KMS-11 (cell line): ENCODE results near the gene NUP188.

Source experiments
- H2AFZ ChIP-seq: fragments of 200-600 bp; sonication (generic); 2 replicates; pipeline ENCODE4 v1.6.1; 2016; ENCODE audit warnings: antibody characterized with exemption, mixed run types, low read depth
- H3K27ac ChIP-seq: fragments of 200-600 bp; sonication (generic); 2 replicates; pipeline ENCODE4 v1.6.1; 2016; ENCODE audit warnings: mild to moderate bottlenecking, mixed run types
- H3K27me3 ChIP-seq: fragments of 200-600 bp; sonication (generic); 2 replicates; pipeline ENCODE4 v1.6.1; 2017; ENCODE audit warnings: mild to moderate bottlenecking, low read depth, mixed run types, moderate library complexity; ENCODE audit not compliant: insufficient read depth
- H3K36me3 ChIP-seq: fragments of 200-600 bp; sonication (generic); 2 replicates; pipeline ENCODE4 v1.6.1; 2017; ENCODE audit warnings: mild to moderate bottlenecking, mixed run types; ENCODE audit not compliant: insufficient read depth
- H3K4me1 ChIP-seq: fragments of 200-600 bp; sonication (generic); 2 replicates; pipeline ENCODE4 v1.6.1; 2016; ENCODE audit warnings: mild to moderate bottlenecking, low read depth, mixed run types; ENCODE audit not compliant: poor library complexity, severe bottlenecking
- H3K4me2 ChIP-seq: fragments of 200-600 bp; sonication (generic); 2 replicates; pipeline ENCODE4 v1.7.0; 2016; ENCODE audit warnings: mild to moderate bottlenecking, mixed run types
- H3K4me3 ChIP-seq: fragments of 200-600 bp; sonication (generic); IDR thresholded peaks from 2 replicates; pipeline ENCODE4 v1.6.1; 2017; ENCODE audit warnings: low read depth, low read length, mixed read lengths; ENCODE audit not compliant: insufficient read depth
- H3K79me2 ChIP-seq: fragments of 200-600 bp; sonication (generic); 2 replicates; pipeline ENCODE4 v1.6.1; 2016; ENCODE audit warnings: low read depth, mixed run types; ENCODE audit not compliant: insufficient read depth
- H3K9ac ChIP-seq: fragments of 200-600 bp; sonication (generic); 2 replicates; pipeline ENCODE4 v1.6.1; 2016; ENCODE audit warnings: mild to moderate bottlenecking, mixed run types
- H4K20me1 ChIP-seq: fragments of 200-600 bp; sonication (generic); 2 replicates; pipeline ENCODE4 v1.6.1; 2016; ENCODE audit warnings: mild to moderate bottlenecking, mixed run types; ENCODE audit not compliant: insufficient read depth
- TF ChIP-seq, protein P1 (sequence below): fragments of 200-600 bp; sonication (generic); conservative IDR thresholded peaks from 2 replicates; pipeline ENCODE4 v1.6.1; 2017; ENCODE audit warnings: low read depth, mild to moderate bottlenecking, antibody characterized with exemption, low read length, moderate library complexity, mixed read lengths

NUP188 gene

DNA sequence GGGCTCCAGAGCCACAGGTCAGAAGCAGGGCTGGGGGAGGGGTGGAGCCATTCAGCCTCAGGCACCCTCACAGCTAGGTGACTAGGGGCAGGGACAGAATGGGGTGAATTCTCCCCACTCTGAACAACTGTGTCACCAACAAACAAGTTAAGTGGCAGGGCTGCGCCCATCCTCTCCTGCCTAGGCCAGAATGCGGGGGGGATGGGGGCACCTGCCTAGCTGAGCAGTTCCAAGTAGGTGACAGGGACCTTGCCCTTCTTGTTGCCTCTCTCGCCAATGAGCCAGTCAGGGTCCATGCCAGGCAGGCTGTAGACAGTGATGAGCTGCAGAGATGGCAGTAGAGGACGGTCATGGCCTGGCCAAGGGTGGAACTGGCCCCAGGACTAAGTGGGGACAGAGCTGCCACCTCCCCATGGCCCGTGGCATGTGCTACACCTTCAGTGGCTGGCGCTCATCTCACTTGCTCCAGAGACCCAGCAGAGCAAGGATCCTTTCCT is 61.0 kb downstream of the NUP188 start:
- H3K9ac ChIP-seq, result no peak overlapping the region
- H3K36me3 ChIP-seq, result no peaks in the 10 kb centered on the region
- H2AFZ ChIP-seq, result no peak overlapping the region
- peaks cover 11% of the 10 kb centered on the region for H3K4me1 ChIP-seq
- H3K79me2 ChIP-seq, result no peaks in the 10 kb centered on the region
- no peaks in the 10 kb centered on the region for H4K20me1 ChIP-seq
- TF ChIP-seq, protein P1, sequence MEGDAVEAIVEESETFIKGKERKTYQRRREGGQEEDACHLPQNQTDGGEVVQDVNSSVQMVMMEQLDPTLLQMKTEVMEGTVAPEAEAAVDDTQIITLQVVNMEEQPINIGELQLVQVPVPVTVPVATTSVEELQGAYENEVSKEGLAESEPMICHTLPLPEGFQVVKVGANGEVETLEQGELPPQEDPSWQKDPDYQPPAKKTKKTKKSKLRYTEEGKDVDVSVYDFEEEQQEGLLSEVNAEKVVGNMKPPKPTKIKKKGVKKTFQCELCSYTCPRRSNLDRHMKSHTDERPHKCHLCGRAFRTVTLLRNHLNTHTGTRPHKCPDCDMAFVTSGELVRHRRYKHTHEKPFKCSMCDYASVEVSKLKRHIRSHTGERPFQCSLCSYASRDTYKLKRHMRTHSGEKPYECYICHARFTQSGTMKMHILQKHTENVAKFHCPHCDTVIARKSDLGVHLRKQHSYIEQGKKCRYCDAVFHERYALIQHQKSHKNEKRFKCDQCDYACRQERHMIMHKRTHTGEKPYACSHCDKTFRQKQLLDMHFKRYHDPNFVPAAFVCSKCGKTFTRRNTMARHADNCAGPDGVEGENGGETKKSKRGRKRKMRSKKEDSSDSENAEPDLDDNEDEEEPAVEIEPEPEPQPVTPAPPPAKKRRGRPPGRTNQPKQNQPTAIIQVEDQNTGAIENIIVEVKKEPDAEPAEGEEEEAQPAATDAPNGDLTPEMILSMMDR, result no peak
- H3K27me3 ChIP-seq, result no peaks in the 10 kb centered on the region
- H3K27ac ChIP-seq, result no peak overlapping the region
- no peak overlapping the region for H3K4me2 ChIP-seq
- H3K4me3 ChIP-seq, result no peak overlapping the region

DNA sequence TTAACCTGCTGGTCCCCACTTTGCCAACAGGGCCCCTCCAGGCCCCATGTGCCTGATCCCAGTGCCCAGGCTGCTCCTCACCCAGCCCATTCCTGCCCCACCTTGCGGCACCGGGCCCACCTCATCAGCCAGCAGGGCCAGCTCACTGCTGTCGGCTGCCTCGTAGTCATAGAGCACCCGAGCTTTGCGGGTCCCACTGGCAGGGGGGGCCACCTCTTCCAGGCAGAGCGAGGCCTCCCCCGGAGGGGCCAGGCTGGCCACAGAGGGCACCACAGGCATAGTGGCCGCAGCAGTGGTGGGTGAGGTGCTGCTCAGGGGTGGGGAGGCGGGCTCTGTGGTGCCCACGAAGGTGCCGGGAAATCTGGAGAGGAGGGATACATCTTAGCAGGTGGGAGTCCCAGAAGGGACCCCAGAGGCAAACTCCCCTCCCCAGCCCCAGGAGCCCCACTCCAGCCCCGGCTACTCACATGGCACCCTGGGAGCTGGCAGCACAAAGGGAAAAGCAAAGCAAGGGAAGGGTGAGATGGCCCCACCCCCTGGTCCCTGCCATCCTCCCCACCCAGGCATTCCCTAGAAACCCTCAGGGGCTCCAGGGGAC is 61.6 kb downstream of the NUP188 start:
- H3K36me3 ChIP-seq, result no peaks in the 10 kb centered on the region

DNA sequence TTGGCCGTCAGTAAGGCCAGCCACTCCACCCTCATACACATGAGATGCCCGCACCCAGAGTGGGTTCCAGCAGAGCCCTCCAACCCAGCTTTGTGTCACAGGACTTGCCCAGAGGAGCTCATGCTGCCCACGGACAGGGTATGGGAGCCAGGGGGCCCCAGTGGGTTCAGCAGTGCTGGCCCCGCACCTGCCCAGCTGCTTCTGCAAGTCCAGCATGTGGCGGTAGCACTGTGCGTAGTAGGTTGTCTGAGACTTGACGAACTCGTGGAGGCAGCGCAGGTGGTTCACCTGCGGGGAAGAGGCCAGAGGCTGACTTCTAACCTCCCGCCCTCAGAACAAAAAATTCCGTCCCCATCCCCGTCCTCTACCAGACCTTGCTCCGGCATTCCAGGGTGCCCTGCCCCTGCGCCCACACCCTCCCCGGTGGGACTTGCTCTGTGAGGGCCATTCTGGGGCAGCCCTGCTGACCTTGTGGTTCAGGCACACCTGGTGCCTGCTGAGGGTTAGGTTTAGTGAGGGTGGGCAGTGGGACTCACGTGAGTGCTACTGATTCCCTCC is 62.2 kb downstream of the NUP188 start:
- H3K4me1 ChIP-seq, result peaks cover 11% of the 10 kb centered on the region
- H3K79me2 ChIP-seq, result no peaks in the 10 kb centered on the region
- no peak overlapping the region for H3K4me3 ChIP-seq
- H3K27me3 ChIP-seq, result no peaks in the 10 kb centered on the region
- no peak overlapping the region for H2AFZ ChIP-seq
- no peaks in the 10 kb centered on the region for H4K20me1 ChIP-seq
- H3K9ac ChIP-seq, result no peak overlapping the region
- H3K36me3 ChIP-seq, result no peaks in the 10 kb centered on the region
- H3K27ac ChIP-seq, result no peak overlapping the region
- no peak overlapping the region for H3K4me2 ChIP-seq
- TF ChIP-seq, protein P1, result no peak

More for the DNA sequence above, 61.6 kb downstream of the NUP188 start:
- Histone ChIP-seq H3K4me3 (no peak overlapping the region), H3K9ac (no peak overlapping the region), H4K20me1 (no peaks in the 10 kb centered on the region), H3K4me1 (peaks cover 11% of the 10 kb centered on the region), H2AFZ (no peak overlapping the region), H3K79me2 (no peaks in the 10 kb centered on the region), H3K27ac (no peak overlapping the region), H3K4me2 (no peak overlapping the region), H3K27me3 (no peaks in the 10 kb centered on the region)
- TF ChIP-seq, protein P1, result no peak

DNA sequence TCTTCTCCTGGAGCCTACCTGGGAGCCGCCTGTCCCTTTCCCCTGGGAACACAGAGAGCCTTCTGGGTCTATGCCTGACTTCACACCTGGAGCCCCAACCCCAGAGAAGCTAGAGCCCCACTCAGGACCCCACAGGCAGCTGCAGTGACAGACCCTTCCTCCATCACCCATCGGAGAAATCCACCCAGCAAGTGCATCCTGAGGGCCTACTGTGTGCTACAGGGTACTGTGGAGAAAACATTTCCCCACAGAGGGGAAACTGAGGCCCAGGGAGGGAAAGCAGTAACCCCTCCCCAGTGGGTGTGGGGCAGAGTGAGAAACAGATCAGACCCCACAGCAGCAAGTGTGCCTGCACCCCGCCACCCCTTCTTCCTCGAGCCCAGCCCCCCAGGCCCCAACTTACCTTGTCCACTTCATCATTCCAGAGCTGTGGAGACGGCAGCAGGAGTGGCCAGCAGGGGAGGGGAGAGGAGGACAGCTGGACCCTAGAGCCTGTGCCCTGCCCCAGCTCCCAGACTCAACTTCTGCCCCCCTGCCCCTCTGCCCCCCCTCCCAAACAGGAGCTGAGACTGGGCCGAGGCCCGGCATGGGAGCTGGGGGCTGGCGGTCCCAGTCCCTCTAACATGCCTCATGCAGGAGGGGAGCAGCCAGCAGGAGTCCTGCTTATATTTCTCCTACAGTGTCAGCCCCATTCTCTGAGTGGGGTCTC is 62.9 kb downstream of the NUP188 start:
- Histone ChIP-seq H3K36me3 (no peaks in the 10 kb centered on the region), H3K4me3 (no peak overlapping the region), H3K4me1 (peaks cover 11% of the 10 kb centered on the region)

More for the DNA sequence above, 62.9 kb downstream of the NUP188 start:
- Histone ChIP-seq H3K9ac (no peak overlapping the region), H2AFZ (no peak overlapping the region), H4K20me1 (no peaks in the 10 kb centered on the region), H3K79me2 (no peaks in the 10 kb centered on the region), H3K4me2 (no peak overlapping the region), H3K27ac (no peak overlapping the region), H3K27me3 (no peaks in the 10 kb centered on the region)
- TF ChIP-seq, protein P1, result no peak
